HepG2 (cell line): ENCODE results near the gene TMEM170B. TPM values are rescaled to one million over a fixed set of nuclear protein-coding genes. Genes with fewer than 3 reads are reported as not detected.

Experiments
- AKNA ChIP-seq: sonication (generic); formaldehyde crosslinking; IDR thresholded peaks from 2 replicates; pipeline ENCODE4 v1.4.0; 2020; ENCODE audit warnings: missing genetic modification reagents, borderline replicate concordance
- ARID3A ChIP-seq: IDR thresholded peaks from 2 replicates; pipeline ENCODE4 v1.6.1; 2012; ENCODE audit warnings: low read depth, low read length, improper control_type of control experiment
- FOXJ3 ChIP-seq: sonication (generic); formaldehyde crosslinking; IDR thresholded peaks from 2 replicates; pipeline ENCODE4 v1.4.0; 2020; ENCODE audit warnings: missing genetic modification reagents, mild to moderate bottlenecking, borderline replicate concordance
- HINFP ChIP-seq: sonication (generic); formaldehyde crosslinking; IDR thresholded peaks from 2 replicates; pipeline ENCODE4 v1.4.0; 2020; ENCODE audit warnings: low read depth, mild to moderate bottlenecking, missing genetic modification reagents
- KDM3A ChIP-seq: IDR thresholded peaks from 2 replicates; pipeline ENCODE4 v1.6.1; 2018; ENCODE audit warnings: low read depth, missing compliant biosample characterization
- SOX5 ChIP-seq: IDR thresholded peaks from 2 replicates; pipeline ENCODE4 v1.6.1; 2016; ENCODE audit warnings: borderline replicate concordance
- ZBTB1 ChIP-seq: sonication (generic); formaldehyde crosslinking; IDR thresholded peaks from 2 replicates; pipeline ENCODE4 v1.4.0; 2020; ENCODE audit warnings: missing genetic modification reagents, borderline replicate concordance
- ZFP82 ChIP-seq: sonication (generic); formaldehyde crosslinking; IDR thresholded peaks from 2 replicates; pipeline ENCODE4 v1.5.1; 2020; ENCODE audit warnings: mild to moderate bottlenecking, missing genetic modification reagents, borderline replicate concordance
- ZFX ChIP-seq: sonication (generic); formaldehyde crosslinking; IDR thresholded peaks from 2 replicates; pipeline ENCODE4 v1.4.0; 2020; ENCODE audit warnings: mild to moderate bottlenecking, low read depth, missing genetic modification reagents, moderate library complexity
- ZNF512B ChIP-seq: sonication (generic); formaldehyde crosslinking; IDR thresholded peaks from 2 replicates; pipeline ENCODE4 v1.5.1; 2020; ENCODE audit warnings: missing genetic modification reagents, mild to moderate bottlenecking, borderline replicate concordance
- ZNF7 ChIP-seq: IDR thresholded peaks from 2 replicates; pipeline ENCODE4 v1.6.1; 2016; ENCODE audit warnings: missing biosample characterization, missing genetic modification reagents
- ZSCAN29 ChIP-seq: sonication (generic); formaldehyde crosslinking; conservative IDR thresholded peaks from 2 replicates; pipeline ENCODE4 v1.4.0; 2020; ENCODE audit warnings: mild to moderate bottlenecking, missing genetic modification reagents
- polyA plus RNA-seq, 8 experiments: library from polyadenylated mRNA; depleted of rRNA in 3 of 8; stranded (reverse) in 7 of 8; unstranded in 1 of 8; fragments of >200 nt; fragmentation: Illumina TruSeq in 4 of 8; extraction: Trizol in 4 of 8; gene quantifications; 2 replicates each; pipeline versions ENCODE4 v1.2.1 to v1.2.3, GENCODE V29; 2011 to 2016; ENCODE audit warnings: low read depth in 4 of 8, missing spikeins in 1 of 8, mixed read lengths in 1 of 8; ENCODE audit not compliant: insufficient read depth in 1 of 8
- total RNA-seq, 5 experiments: library from RNA; depleted of rRNA; stranded (reverse); fragments of >200 nt; fragmentation: Illumina TruSeq; extraction: Trizol; gene quantifications; 2 replicates each; pipeline ENCODE4 v1.2.3, GENCODE V29; 2016; ENCODE audit warnings: low read depth in 1 of 5
- TF ChIP-seq, protein P1 (sequence below): conservative IDR thresholded peaks from 2 replicates; pipeline ENCODE4 v1.6.1; 2018; ENCODE audit warnings: missing genetic modification reagents

Gene TMEM170B
- total and polyA plus RNA-seq, 2 of the 13 experiments (the other 11 are each of a cell fraction or from before 2014, with no cell fraction given): 3.3 to 9.4 TPM

DNA sequence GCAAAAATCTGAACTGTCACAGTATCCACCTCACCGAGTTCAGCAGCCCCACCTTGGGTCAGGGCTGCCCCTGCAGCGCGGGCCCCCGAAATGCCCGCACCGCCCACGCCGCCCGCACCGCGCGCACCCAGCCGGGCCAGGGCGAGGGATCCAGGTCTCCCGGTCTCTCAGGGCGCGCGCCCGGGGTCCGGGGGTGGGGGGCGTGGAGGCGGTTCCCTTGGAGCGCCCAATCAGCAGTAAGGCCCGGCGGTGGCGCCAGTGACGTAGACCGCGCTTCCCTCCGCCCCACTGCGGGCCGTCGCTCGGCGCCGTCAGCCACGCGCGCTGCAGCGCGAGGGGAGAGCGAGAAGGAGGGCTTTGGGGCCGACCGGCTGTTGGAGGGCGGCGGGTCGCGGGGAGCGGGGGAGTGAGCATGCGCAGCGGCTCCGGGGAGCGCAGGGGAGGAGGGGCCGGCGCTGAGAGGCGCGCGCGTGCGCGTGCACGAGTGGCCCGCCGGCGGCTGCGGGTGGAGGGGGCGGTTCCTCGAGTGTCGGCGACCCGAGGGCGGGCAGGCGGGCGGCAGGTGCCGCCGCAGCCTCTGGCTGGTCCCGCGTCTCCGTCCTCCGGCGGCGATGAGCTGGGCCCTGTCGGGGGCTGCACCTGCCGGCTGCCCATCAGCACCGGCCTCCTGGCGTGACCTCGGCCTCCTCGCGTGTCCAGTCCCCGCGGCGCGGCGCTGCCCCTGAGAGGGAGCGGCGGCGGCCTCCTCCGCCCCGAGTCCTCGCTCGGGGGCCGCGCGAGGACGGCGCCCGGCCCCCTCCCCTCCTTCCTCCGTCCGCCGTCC is at the start of gene TMEM170B (continued):
- TF ChIP-seq, protein P1, sequence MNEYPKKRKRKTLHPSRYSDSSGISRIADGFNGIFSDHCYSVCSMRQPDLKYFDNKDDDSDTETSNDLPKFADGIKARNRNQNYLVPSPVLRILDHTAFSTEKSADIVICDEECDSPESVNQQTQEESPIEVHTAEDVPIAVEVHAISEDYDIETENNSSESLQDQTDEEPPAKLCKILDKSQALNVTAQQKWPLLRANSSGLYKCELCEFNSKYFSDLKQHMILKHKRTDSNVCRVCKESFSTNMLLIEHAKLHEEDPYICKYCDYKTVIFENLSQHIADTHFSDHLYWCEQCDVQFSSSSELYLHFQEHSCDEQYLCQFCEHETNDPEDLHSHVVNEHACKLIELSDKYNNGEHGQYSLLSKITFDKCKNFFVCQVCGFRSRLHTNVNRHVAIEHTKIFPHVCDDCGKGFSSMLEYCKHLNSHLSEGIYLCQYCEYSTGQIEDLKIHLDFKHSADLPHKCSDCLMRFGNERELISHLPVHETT (CRISPR knock-in tag): no peak; the same call in 1 of the 2 replicates
- TF ChIP-seq AKNA (CRISPR knock-in tag): no peak
- no peak for TF ChIP-seq ARID3A
- no peak for TF ChIP-seq ZNF512B (CRISPR knock-in tag)
- peak; percentile 82; the same call in 1 of the 2 replicates for TF ChIP-seq KDM3A (CRISPR knock-in tag)
- TF ChIP-seq ZFP82 (CRISPR knock-in tag): no peak; the same call in 1 of the 2 replicates
- peak; percentile 41; the same call in 1 of the 2 replicates for TF ChIP-seq SOX5 (CRISPR knock-in tag)
- no peak for TF ChIP-seq FOXJ3 (CRISPR knock-in tag)
- 0 out of 2 replicates have a peak, but pooled peaks have one; percentile 14 for TF ChIP-seq HINFP (CRISPR knock-in tag)
- TF ChIP-seq ZSCAN29: 0 out of 2 replicates have a peak, but pooled peaks have one; percentile 43
- TF ChIP-seq ZNF7 (CRISPR knock-in tag): no peak
- TF ChIP-seq ZBTB1 (CRISPR knock-in tag): no peak
- peak; percentile 66; the same call in 1 of the 2 replicates for TF ChIP-seq ZFX
